GM12878 (cell line): Measurements from ENCODE around the gene ZNF69. TPM values are rescaled to one million over a fixed set of nuclear protein-coding genes. Genes with fewer than 3 reads are reported as not detected.

Experiments used
- ATAC-seq: fragments of 200-7000 bp; cut with Tn5 transposase; 3 replicates; pipeline ENCODE4 v1.9.1; 2020; ENCODE audit warnings: mild to moderate bottlenecking, moderate library complexity
- BruUV-seq: library from RNA; stranded (reverse); fragments of 400-500 nt; replicated peaks from 2 replicates; lab custom pipeline; 2021; lab: Mats Ljungman, UMichigan
- CTCF ChIA-PET: fragments of 300-600 bp; sonication (Branson Sonifier 250); formaldehyde crosslinking; extraction: SDS; loops from one replicate; lab custom pipeline; 2021; ENCODE audit warnings: inconsistent platforms; lab: Yijun Ruan, JAX
- POLR2A ChIA-PET: fragments of 350-600 bp; formaldehyde crosslinking; extraction: SDS; loops from one replicate; lab custom pipeline; 2021; ENCODE audit warnings: inconsistent platforms; lab: Charles Lee
- RAD21 ChIA-PET: fragments of 300-600 bp; sonication (Branson Sonifier 250); formaldehyde crosslinking; loops from one replicate; lab custom pipeline; 2023; ENCODE audit warnings: antibody characterized with exemption; ENCODE audit not compliant: unreplicated experiment; lab: Charles Lee
- SMC1A ChIA-PET: fragments of 300-600 bp; sonication (Branson Sonifier 250); formaldehyde crosslinking; loops from one replicate; lab custom pipeline; 2023; ENCODE audit not compliant: unreplicated experiment, uncharacterized antibody; lab: Charles Lee
- DNase-seq: peaks from one replicate; pipeline ENCODE4 v3.0.0-alpha.2; 2011; ENCODE audit warnings: low read depth, low spot score
- FAIRE-seq: peaks from 3 replicates; lab custom pipeline; 2011; peaks lifted over from hg19 to GRCh38; lab: Jason Lieb, UNC
- H2AFZ ChIP-seq: 2 replicates; pipeline ENCODE4 v1.6.0; 2011; ENCODE audit warnings: low read depth, low read length, control low read depth; ENCODE audit not compliant: control insufficient read depth
- H3K27ac ChIP-seq: 2 replicates; pipeline ENCODE4 v1.5.1; 2011; ENCODE audit warnings: control low read depth; ENCODE audit not compliant: control insufficient read depth, insufficient read depth
- H3K27me3 ChIP-seq, 2 experiments: replicated peaks in 1 of 2; 2 replicates each; pipeline versions ENCODE4 v1.6.0 to v1.6.1; 2011; ENCODE audit warnings: low read length in 1 of 2; ENCODE audit not compliant: control insufficient read depth in 2 of 2, insufficient read depth in 2 of 2
- H3K36me3 ChIP-seq, 2 experiments: 2 replicates each; pipeline ENCODE4 v1.5.1; 2011; ENCODE audit warnings: low read length in 1 of 2; ENCODE audit not compliant: control insufficient read depth in 2 of 2, insufficient read depth in 2 of 2
- H3K4me1 ChIP-seq: 2 replicates; pipeline ENCODE4 v1.6.1; 2011; ENCODE audit warnings: mild to moderate bottlenecking, low read length, moderate library complexity, mixed read lengths; ENCODE audit not compliant: control insufficient read depth, insufficient read depth
- H3K4me2 ChIP-seq: 2 replicates; pipeline ENCODE4 v1.6.0; 2011; ENCODE audit warnings: control low read depth; ENCODE audit not compliant: control insufficient read depth, insufficient read depth
- H3K4me3 ChIP-seq: fragments of 200-600 bp; sonication (generic); 2 replicates; pipeline ENCODE4 v1.5.1; 2016
- H3K79me2 ChIP-seq: 2 replicates; pipeline ENCODE4 v1.6.0; 2011; ENCODE audit warnings: low read length; ENCODE audit not compliant: control insufficient read depth, insufficient read depth
- H3K9ac ChIP-seq: 2 replicates; pipeline ENCODE4 v1.8.0; 2011; ENCODE audit warnings: low read length, control low read depth, mixed read lengths; ENCODE audit not compliant: control insufficient read depth, insufficient read depth
- H3K9me3 ChIP-seq: replicated peaks from 3 replicates; pipeline ENCODE4 v1.5.1; 2011; ENCODE audit warnings: mild to moderate bottlenecking, low read length; ENCODE audit not compliant: control insufficient read depth, insufficient read depth
- H4K20me1 ChIP-seq: 2 replicates; pipeline ENCODE4 v1.6.0; 2011; ENCODE audit not compliant: control insufficient read depth, insufficient read depth
- BMI1 ChIP-seq: fragments of 450-650 bp; IDR thresholded peaks from 2 replicates; pipeline ENCODE4 v1.6.1; 2016; ENCODE audit warnings: mild to moderate bottlenecking, moderate library complexity, borderline replicate concordance
- E2F8 ChIP-seq: fragments of 450-650 bp; IDR thresholded peaks from 2 replicates; pipeline ENCODE4 v1.6.1; 2018; ENCODE audit warnings: mild to moderate bottlenecking, low read depth, moderate library complexity; ENCODE audit not compliant: partially characterized antibody
- FOXM1 ChIP-seq: IDR thresholded peaks from 2 replicates; pipeline ENCODE4 v1.6.1; 2012; ENCODE audit warnings: low read depth, mild to moderate bottlenecking, inconsistent platforms, low read length, moderate library complexity
- HDGF ChIP-seq: fragments of 450-650 bp; IDR thresholded peaks from 2 replicates; pipeline ENCODE4 v1.6.1; 2016; ENCODE audit warnings: antibody characterized with exemption
- IRF5 ChIP-seq: fragments of 450-650 bp; IDR thresholded peaks from 2 replicates; pipeline ENCODE4 v1.6.1; 2017; ENCODE audit warnings: borderline replicate concordance
- KAT2A ChIP-seq: conservative IDR thresholded peaks from 2 replicates; pipeline ENCODE4 v1.6.1; 2011; ENCODE audit warnings: low read depth, low read length; ENCODE audit not compliant: control insufficient read depth
- MYC ChIP-seq: IDR thresholded peaks from 2 replicates; pipeline ENCODE4 v1.6.1; 2011; ENCODE audit warnings: mild to moderate bottlenecking, low read length, moderate library complexity, inconsistent platforms; ENCODE audit not compliant: insufficient read depth, insufficient replicate concordance, insufficient read length, severe bottlenecking
- SRF ChIP-seq, 2 experiments: IDR thresholded peaks; 2 replicates each; pipeline ENCODE4 v1.6.1; 2011; ENCODE audit warnings: low read depth in 2 of 2, low read length in 2 of 2, mild to moderate bottlenecking in 1 of 2, moderate library complexity in 1 of 2
- STAT1 ChIP-seq: fragments of 450-650 bp; conservative IDR thresholded peaks from 2 replicates; pipeline ENCODE4 v1.6.1; 2014; ENCODE audit warnings: antibody characterized with exemption, mild to moderate bottlenecking
- TCF12 ChIP-seq: IDR thresholded peaks from 2 replicates; pipeline ENCODE4 v1.6.1; 2011; ENCODE audit warnings: low read depth, mild to moderate bottlenecking, low read length
- ZNF207 ChIP-seq: fragments of 450-650 bp; IDR thresholded peaks from 2 replicates; pipeline ENCODE4 v1.6.1; 2014; ENCODE audit warnings: antibody characterized with exemption, mild to moderate bottlenecking, borderline replicate concordance
- WGBS: methylation state at CpG from one replicate; pipeline ENCODE4 v1.1.6; 2016; ENCODE audit warnings: low lambda C conversion rate; ENCODE audit not compliant: insufficient replicate concordance, insufficient coverage; ENCODE audit errors: missing lambda C conversion rate; 5-methylcytosine and 5-hydroxymethylcytosine counted together
- in situ Hi-C: fragments of 300-500 bp; cut with MboI; formaldehyde crosslinking; loops from 9 replicates; pipeline ENCODE4 v1.14.3; 2018; ENCODE audit warnings: mixed read lengths
- intact Hi-C: fragments of 100-400 bp; cut with micrococcal nuclease; formaldehyde crosslinking; loops from one replicate; pipeline ENCODE4 v1.14.2; 2022; ENCODE audit not compliant: unreplicated experiment
- polyA plus RNA-seq, 11 experiments: library from polyadenylated mRNA; depleted of rRNA in 4 of 11; unstranded in 6 of 11; stranded (reverse) in 5 of 11; fragments of >200 nt; fragmentation: Nextera tagmentation in 4 of 11; fragmentation: Illumina TruSeq in 1 of 11; extraction: Ambion mirVana in 4 of 11; extraction: Trizol in 1 of 11; gene quantifications; 1 replicate in 1 of 11; 2 replicates in 10 of 11; pipeline versions ENCODE4 v1.2.1 to v1.2.3, GENCODE V29; 2011 to 2016; ENCODE audit warnings: inconsistent platforms in 2 of 11, missing spikeins in 2 of 11, low read depth in 1 of 11
- total RNA-seq, 4 experiments: library from RNA; depleted of rRNA in 3 of 4; stranded (reverse); fragments of >200 nt in 3 of 4; fragmentation: Illumina TruSeq in 1 of 4; extraction: Trizol in 1 of 4; gene quantifications; 2 replicates each; pipeline versions ENCODE4 v1.2.1 to v1.2.3, GENCODE V29; 2013 to 2021

Gene ZNF69
- total and polyA plus RNA-seq, 10 of the 15 experiments (the other 5 are each of a cell fraction or from before 2014, with no cell fraction given): 0.15 to 0.63 (median 0.49) TPM

GRCh38 chr19:11872624-11873023, 15.0 kb upstream of the ZNF69 start:
- H3K27me3 ChIP-seq: no peaks in the 10 kb centered on the region
- BruUV-seq: no TSS peak
- ATAC-seq (no peak), FAIRE-seq (no peak), DNase-seq (no peak)
- no peak overlapping the region for H3K4me3 ChIP-seq
- no peak overlapping the region for H3K4me2 ChIP-seq
- ChIA-PET RAD21 (no interaction called here), POLR2A (no interaction called here), SMC1A (no interaction called here), CTCF (interaction anchor here (1.0 kb wide), 1 partner anchor 75 kb away, joined by 3 read pairs; no protein-coding TSS in a partner anchor)
- TF ChIP-seq STAT1 (no peak), SRF (IDR thresholded peaks at IDR 0.05; ENCODE audit: low read depth in 2 of 2, low read length in 2 of 2) (no peak), ZNF207 (no peak), FOXM1 (no peak), HDGF (no peak), BMI1 (no peak), MYC (no peak)
- 94% methylated on average over 9 of the region's 9 CpGs for WGBS
- H3K9me3 ChIP-seq: peaks cover 22% of the 10 kb centered on the region; the same call in 2 of the 3 replicates
- no peak overlapping the region for H2AFZ ChIP-seq
- no peak overlapping the region for H3K9ac ChIP-seq
- in situ Hi-C loops: no loop called here
- H4K20me1 ChIP-seq: no peaks in the 10 kb centered on the region
- H3K36me3 ChIP-seq: no peaks in the 10 kb centered on the region
- H3K27ac ChIP-seq: no peak overlapping the region
- H3K4me1 ChIP-seq: no peaks in the 10 kb centered on the region
- intact Hi-C loops: no loop called here
- H3K79me2 ChIP-seq: no peaks in the 10 kb centered on the region

- no peaks in the 10 kb centered on the region for H3K27me3 ChIP-seq
- H3K4me1 ChIP-seq: no peaks in the 10 kb centered on the region
- DNase-seq (no peak), FAIRE-seq (no peak), ATAC-seq (no peak)
- intact Hi-C loops (no loop called here), in situ Hi-C loops (no loop called here)
- no peak overlapping the region for H3K4me2 ChIP-seq
- BruUV-seq: no TSS peak
- H2AFZ ChIP-seq: no peak overlapping the region
- CTCF ChIA-PET: interaction anchor here (0.6 kb wide), 1 partner anchor 8 kb away, joined by 3 read pairs; no protein-coding TSS in a partner anchor
- H3K9ac ChIP-seq: no peak overlapping the region
- H3K79me2 ChIP-seq: no peaks in the 10 kb centered on the region
- no peaks in the 10 kb centered on the region for H3K36me3 ChIP-seq
- RAD21 ChIA-PET: no interaction called here
- SMC1A ChIA-PET: interaction anchor here (0.6 kb wide), 1 partner anchor 48 kb away, joined by 3 read pairs; no protein-coding TSS in a partner anchor
- H3K27ac ChIP-seq: no peak overlapping the region
- peaks cover 10% of the 10 kb centered on the region; the same call in 2 of the 3 replicates for H3K9me3 ChIP-seq
- POLR2A ChIA-PET: no interaction called here
- H3K4me3 ChIP-seq: no peak overlapping the region
- 5% methylated on average over 1 of the region's 1 CpG for WGBS
- no peaks in the 10 kb centered on the region for H4K20me1 ChIP-seq
- no peak for TF ChIP-seq IRF5
- TF ChIP-seq TCF12: no peak
- no peak for TF ChIP-seq KAT2A
- no peak for TF ChIP-seq E2F8
Measured at GRCh38 chr19:11873762-11874161, 13.8 kb upstream of the ZNF69 start.
